HCT116 (cell line): ENCODE results near the gene NIBAN1. TPM values are rescaled to one million over a fixed set of nuclear protein-coding genes. Genes with fewer than 3 reads are reported as not detected.

Experiments
- ATAC-seq: fragments of 200-7000 bp; cut with Tn5 transposase; 2 replicates; pipeline ENCODE4 v1.9.1; 2020; ENCODE audit warnings: mild to moderate bottlenecking, moderate library complexity
- BruUV-seq: library from RNA; stranded (reverse); fragments of 400-500 nt; replicated peaks from 2 replicates; lab custom pipeline; 2021; lab: Mats Ljungman, UMichigan
- CTCF ChIA-PET: fragments of 300-600 bp; sonication (Branson Sonifier 250); formaldehyde crosslinking; loops from one replicate; lab custom pipeline; 2021; ENCODE audit warnings: antibody characterized with exemption; lab: Charles Lee
- POLR2A ChIA-PET: fragments of 300-600, 350-600 bp; sonication (Branson Sonifier 250); formaldehyde crosslinking; loops from one replicate; lab custom pipeline; 2021; ENCODE audit warnings: antibody characterized with exemption; lab: Charles Lee
- RAD21 ChIA-PET, 2 experiments: fragments of 300-600 bp; sonication (Branson Sonifier 250); formaldehyde crosslinking; loops; one replicate each; lab custom pipeline; 2023; ENCODE audit warnings: low total read pairs in 2 of 2; ENCODE audit not compliant: uncharacterized antibody in 2 of 2, unreplicated experiment in 2 of 2, low non-redundant PET in 1 of 2; lab: Charles Lee
- DNase-seq: peaks from one replicate; pipeline ENCODE4 v3.0.0-alpha.2; 2010; ENCODE audit warnings: low read depth, low spot score
- H2AFZ ChIP-seq: fragments of 200-600 bp; shearing (Covaris generic), sonication (generic); 2 replicates; pipeline ENCODE4 v1.6.1; 2017; ENCODE audit warnings: low read depth, mixed run types, mixed read lengths, antibody characterized with exemption, low read length; ENCODE audit not compliant: poor library complexity, severe bottlenecking
- H3K27ac ChIP-seq: 2 replicates; pipeline ENCODE4 v1.5.1; 2012; ENCODE audit warnings: low read depth, low read length
- H3K27me3 ChIP-seq: fragments of 200-600 bp; sonication (generic); 2 replicates; pipeline ENCODE4 v1.6.1; 2016; ENCODE audit warnings: mixed run types, low read length, mixed read lengths; ENCODE audit not compliant: insufficient read depth
- H3K36me3 ChIP-seq, 2 experiments: fragments of 200-500 bp in 1 of 2; fragments of 200-600 bp in 1 of 2; sonication (Bioruptor generic) in 1 of 2; sonication (generic) in 1 of 2; 2 replicates each; pipeline versions ENCODE4 v1.5.1 to v1.6.1; 2014 to 2016; ENCODE audit warnings: low read length in 2 of 2, inconsistent platforms in 1 of 2, mixed read lengths in 1 of 2, mixed run types in 1 of 2; ENCODE audit not compliant: insufficient read depth in 2 of 2, control insufficient read depth in 1 of 2
- H3K4me1 ChIP-seq, 2 experiments: fragments of 200-600 bp in 1 of 2; sonication (generic) in 1 of 2; 2 replicates each; pipeline versions ENCODE4 v1.5.1 to v1.6.1; 2012 to 2017; ENCODE audit warnings: low read length in 2 of 2, inconsistent platforms in 1 of 2, mild to moderate bottlenecking in 1 of 2, mixed read lengths in 1 of 2, mixed run types in 1 of 2, moderate library complexity in 1 of 2; ENCODE audit not compliant: insufficient read depth in 2 of 2, control insufficient read depth in 1 of 2
- H3K4me2 ChIP-seq: fragments of 200-600 bp; sonication (generic); 2 replicates; pipeline ENCODE4 v1.6.1; 2017; ENCODE audit warnings: mixed run types, low read length, mixed read lengths
- H3K4me3 ChIP-seq, 2 experiments: fragments of 200-600 bp in 1 of 2; sonication (generic) in 1 of 2; replicated peaks in 1 of 2; 2 replicates each; pipeline ENCODE4 v1.5.1; 2011 to 2016; ENCODE audit warnings: low read length in 2 of 2, control low read depth in 1 of 2, low read depth in 1 of 2, mild to moderate bottlenecking in 1 of 2, mixed read lengths in 1 of 2, mixed run types in 1 of 2
- H3K79me2 ChIP-seq: fragments of 200-600 bp; sonication (generic); 2 replicates; pipeline ENCODE4 v1.6.1; 2017; ENCODE audit warnings: mild to moderate bottlenecking, mixed run types, low read length, moderate library complexity, mixed read lengths; ENCODE audit not compliant: insufficient read depth
- H3K9ac ChIP-seq: fragments of 200-600 bp; sonication (generic); 2 replicates; pipeline ENCODE4 v1.6.1; 2016; ENCODE audit warnings: low read length, mixed read lengths
- H3K9me2 ChIP-seq: fragments of 200-600 bp; sonication (generic), shearing (Covaris generic); 2 replicates; pipeline ENCODE4 v1.6.1; 2017; ENCODE audit warnings: mixed run types, mild to moderate bottlenecking, moderate library complexity; ENCODE audit not compliant: insufficient read depth
- H3K9me3 ChIP-seq, 2 experiments: fragments of 200-500 bp in 1 of 2; fragments of 200-600 bp in 1 of 2; sonication (Bioruptor generic) in 1 of 2; sonication (generic) in 1 of 2; 2 replicates each; pipeline ENCODE4 v1.6.1; 2014 to 2017; ENCODE audit warnings: low read length in 2 of 2, mixed read lengths in 2 of 2, inconsistent platforms in 1 of 2, low read depth in 1 of 2, mild to moderate bottlenecking in 1 of 2, mixed run types in 1 of 2, moderate library complexity in 1 of 2; ENCODE audit not compliant: control insufficient read depth in 1 of 2, insufficient read depth in 1 of 2
- H4K20me1 ChIP-seq: fragments of 200-600 bp; sonication (generic), shearing (Covaris generic); 2 replicates; pipeline ENCODE4 v1.6.1; 2017; ENCODE audit warnings: mixed run types, mild to moderate bottlenecking, moderate library complexity; ENCODE audit not compliant: insufficient read depth
- CBX3 ChIP-seq: IDR thresholded peaks from 2 replicates; pipeline ENCODE4 v1.6.1; 2012; ENCODE audit warnings: low read depth
- EGR1 ChIP-seq: IDR thresholded peaks from 2 replicates; pipeline ENCODE4 v1.6.1; 2012; ENCODE audit warnings: low read depth
- SP1 ChIP-seq: IDR thresholded peaks from 2 replicates; pipeline ENCODE4 v1.6.1; 2012; ENCODE audit warnings: low read depth
- SRF ChIP-seq: IDR thresholded peaks from 2 replicates; pipeline ENCODE4 v1.6.1; 2012; ENCODE audit warnings: low read depth
- ZBTB33 ChIP-seq: IDR thresholded peaks from 2 replicates; pipeline ENCODE4 v1.6.1; 2011; ENCODE audit warnings: mild to moderate bottlenecking, low read length, moderate library complexity; ENCODE audit not compliant: insufficient replicate concordance; ENCODE audit errors: extremely low read depth
- intact Hi-C: fragments of 100-400 bp; cut with micrococcal nuclease; formaldehyde crosslinking; loops from 2 replicates; pipeline ENCODE4 v1.10.0; 2022
- total RNA-seq: library from RNA; stranded (reverse); gene quantifications from one replicate; pipeline ENCODE4 v1.2.1, GENCODE V29; 2021; ENCODE audit not compliant: unreplicated experiment
- TF ChIP-seq, protein P1 (sequence below): IDR thresholded peaks from 2 replicates; pipeline ENCODE4 v1.6.1; 2012; ENCODE audit warnings: low read depth

Gene NIBAN1
- total RNA-seq, 1 experiment from 2014 or later = 10.3 TPM

DNA sequence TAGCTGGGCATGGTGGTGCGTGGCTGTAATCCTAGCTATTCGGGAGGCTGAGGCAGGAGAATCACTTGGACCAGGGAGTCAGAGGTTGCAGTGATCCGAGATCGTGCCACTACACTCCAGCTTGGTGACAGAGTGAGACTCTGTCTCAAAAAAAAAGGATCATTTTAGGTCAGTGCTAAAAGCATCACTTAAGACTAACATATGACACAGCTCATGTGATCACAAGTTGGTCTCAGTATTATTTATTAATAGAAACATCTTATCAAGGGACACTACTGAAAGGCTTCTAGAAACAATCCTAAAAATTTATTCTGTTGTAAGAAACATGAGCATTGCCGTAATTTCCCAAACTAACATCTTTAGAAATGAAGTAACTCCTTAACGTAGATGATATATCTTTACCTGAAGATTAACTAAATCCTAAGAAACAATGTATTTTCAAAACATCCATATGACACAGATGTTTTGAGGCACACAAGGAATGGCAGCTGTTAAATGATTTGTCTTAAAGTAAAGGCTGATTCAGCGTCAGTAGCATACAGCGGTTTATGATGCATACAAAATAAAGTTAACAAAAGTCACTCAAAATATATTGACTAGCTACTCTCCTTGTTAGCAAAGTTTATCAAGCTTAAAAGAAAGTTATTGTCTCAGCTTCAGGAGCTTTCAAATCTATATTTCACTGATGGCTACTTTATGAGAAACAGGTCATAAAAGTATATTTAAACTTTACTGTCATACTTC is 2.6 kb downstream of the NIBAN1 start:
- ChIA-PET RAD21 (no interaction called here), POLR2A (no interaction called here)
- Histone ChIP-seq H3K4me2 (no peak overlapping the region), H3K4me1 (peaks cover 0 to 5% of the 10 kb centered on the region in 2 experiments; a peak in 1 of 4 replicates), H3K9ac (no peak overlapping the region), H3K79me2 (no peaks in the 10 kb centered on the region), H3K36me3 (no peaks in the 10 kb centered on the region), H3K4me3 (no peak overlapping the region), H3K27ac (no peak overlapping the region), H3K9me3 (no peaks in the 10 kb centered on the region)
- ATAC-seq = no peak
- intact Hi-C loops = no loop called here
- BruUV-seq = no TSS peak
- DNase-seq = no peak
- TF ChIP-seq SP1 (no peak), EGR1 (no peak), SRF (no peak), CBX3 (no peak), ZBTB33 (no peak)
- TF ChIP-seq, protein P1, sequence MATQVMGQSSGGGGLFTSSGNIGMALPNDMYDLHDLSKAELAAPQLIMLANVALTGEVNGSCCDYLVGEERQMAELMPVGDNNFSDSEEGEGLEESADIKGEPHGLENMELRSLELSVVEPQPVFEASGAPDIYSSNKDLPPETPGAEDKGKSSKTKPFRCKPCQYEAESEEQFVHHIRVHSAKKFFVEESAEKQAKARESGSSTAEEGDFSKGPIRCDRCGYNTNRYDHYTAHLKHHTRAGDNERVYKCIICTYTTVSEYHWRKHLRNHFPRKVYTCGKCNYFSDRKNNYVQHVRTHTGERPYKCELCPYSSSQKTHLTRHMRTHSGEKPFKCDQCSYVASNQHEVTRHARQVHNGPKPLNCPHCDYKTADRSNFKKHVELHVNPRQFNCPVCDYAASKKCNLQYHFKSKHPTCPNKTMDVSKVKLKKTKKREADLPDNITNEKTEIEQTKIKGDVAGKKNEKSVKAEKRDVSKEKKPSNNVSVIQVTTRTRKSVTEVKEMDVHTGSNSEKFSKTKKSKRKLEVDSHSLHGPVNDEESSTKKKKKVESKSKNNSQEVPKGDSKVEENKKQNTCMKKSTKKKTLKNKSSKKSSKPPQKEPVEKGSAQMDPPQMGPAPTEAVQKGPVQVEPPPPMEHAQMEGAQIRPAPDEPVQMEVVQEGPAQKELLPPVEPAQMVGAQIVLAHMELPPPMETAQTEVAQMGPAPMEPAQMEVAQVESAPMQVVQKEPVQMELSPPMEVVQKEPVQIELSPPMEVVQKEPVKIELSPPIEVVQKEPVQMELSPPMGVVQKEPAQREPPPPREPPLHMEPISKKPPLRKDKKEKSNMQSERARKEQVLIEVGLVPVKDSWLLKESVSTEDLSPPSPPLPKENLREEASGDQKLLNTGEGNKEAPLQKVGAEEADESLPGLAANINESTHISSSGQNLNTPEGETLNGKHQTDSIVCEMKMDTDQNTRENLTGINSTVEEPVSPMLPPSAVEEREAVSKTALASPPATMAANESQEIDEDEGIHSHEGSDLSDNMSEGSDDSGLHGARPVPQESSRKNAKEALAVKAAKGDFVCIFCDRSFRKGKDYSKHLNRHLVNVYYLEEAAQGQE = no peak
- TF ChIP-seq, all 23 proteins: peak for 0
- no peaks in the 10 kb centered on the region for H3K27me3 ChIP-seq
- CTCF ChIA-PET = interaction anchor here (1.1 kb wide), 1 partner anchor 11 kb away, joined by 3 read pairs; no protein-coding TSS in a partner anchor
- no peaks in the 10 kb centered on the region for H3K9me2 ChIP-seq
- no peaks in the 10 kb centered on the region for H4K20me1 ChIP-seq
- no peak overlapping the region for H2AFZ ChIP-seq
